IMR-90 (cell line): ENCODE measurements around the gene YWHAG. TPM values are rescaled to one million over a fixed set of nuclear protein-coding genes. Genes with fewer than 3 reads are reported as not detected.
A peak's percentile ranks its signal among the peaks of the same experiment; 100 is the strongest.

Experiments used
- ATAC-seq: fragments of 200-7000 bp; cut with Tn5 transposase; 2 replicates; pipeline ENCODE4 v1.9.1; 2020; ENCODE audit warnings: low read depth, mild to moderate bottlenecking, moderate library complexity
- BruUV-seq: library from RNA; stranded (reverse); fragments of 400-500 nt; replicated peaks from 2 replicates; lab custom pipeline; 2021; lab: Mats Ljungman, UMichigan
- CTCF ChIA-PET: fragments of 300-600 bp; formaldehyde crosslinking; extraction: SDS; loops from one replicate; lab custom pipeline; 2021; ENCODE audit warnings: antibody characterized with exemption; lab: Yijun Ruan, JAX
- POLR2A ChIA-PET: fragments of 300-600 bp; sonication (Branson Sonifier 250); formaldehyde crosslinking; loops from one replicate; lab custom pipeline; 2022; ENCODE audit warnings: antibody characterized with exemption; ENCODE audit not compliant: unreplicated experiment; lab: Charles Lee
- DNase-seq: peaks from one replicate; pipeline ENCODE4 v3.0.0; 2013
- H2AFZ ChIP-seq: replicated peaks from 2 replicates; pipeline ENCODE3; 2013; ENCODE audit warnings: low read length, mild to moderate bottlenecking; ENCODE audit not compliant: poor library complexity
- H2AK5ac ChIP-seq: 2 replicates; pipeline ENCODE4 v1.6.1; 2013; ENCODE audit warnings: low read depth, low read length, inconsistent platforms
- H2AK9ac ChIP-seq: replicated peaks from 2 replicates; pipeline ENCODE3; 2013; ENCODE audit warnings: mild to moderate bottlenecking, low read depth, low read length, moderate library complexity; ENCODE audit not compliant: poor library complexity
- H2BK120ac ChIP-seq: 2 replicates; pipeline ENCODE4 v1.6.1; 2013; ENCODE audit warnings: low read depth, low read length, inconsistent platforms
- H2BK15ac ChIP-seq: 3 replicates; pipeline ENCODE4 v1.6.1; 2013; ENCODE audit warnings: low read depth, low read length, inconsistent platforms
- H2BK20ac ChIP-seq: 2 replicates; pipeline ENCODE4 v1.6.1; 2013; ENCODE audit warnings: low read depth, mild to moderate bottlenecking, inconsistent platforms, low read length, moderate library complexity
- H2BK5ac ChIP-seq: 2 replicates; pipeline ENCODE4 v1.6.1; 2013; ENCODE audit warnings: mild to moderate bottlenecking, low read depth, low read length, inconsistent platforms; ENCODE audit not compliant: poor library complexity, severe bottlenecking
- H3K14ac ChIP-seq: replicated peaks from 2 replicates; pipeline ENCODE4 v1.6.1; 2013; ENCODE audit warnings: low read depth, low read length, inconsistent platforms
- H3K18ac ChIP-seq: 2 replicates; pipeline ENCODE4 v1.6.1; 2013; ENCODE audit warnings: low read depth, low read length, control low read depth
- H3K23ac ChIP-seq: 2 replicates; pipeline ENCODE4 v1.6.1; 2013; ENCODE audit warnings: low read depth, low read length, inconsistent platforms
- H3K27ac ChIP-seq: 2 replicates; pipeline ENCODE4 v1.5.1; 2013; ENCODE audit warnings: mild to moderate bottlenecking, control low read depth, low read length; ENCODE audit not compliant: insufficient read depth
- H3K27me3 ChIP-seq: 2 replicates; pipeline ENCODE4 v1.6.1; 2013; ENCODE audit warnings: low read length; ENCODE audit not compliant: control insufficient read depth, insufficient read depth
- H3K36me3 ChIP-seq: 2 replicates; pipeline ENCODE4 v1.6.1; 2013; ENCODE audit warnings: low read length, mixed read lengths; ENCODE audit not compliant: control insufficient read depth, insufficient read depth
- H3K4ac ChIP-seq: 2 replicates; pipeline ENCODE4 v1.6.1; 2013; ENCODE audit warnings: low read depth, low read length, inconsistent platforms
- H3K4me1 ChIP-seq: 2 replicates; pipeline ENCODE4 v1.6.1; 2013; ENCODE audit warnings: low read length, mixed read lengths; ENCODE audit not compliant: control insufficient read depth, insufficient read depth
- H3K4me2 ChIP-seq: 2 replicates; pipeline ENCODE4 v1.6.1; 2013; ENCODE audit warnings: low read depth, mild to moderate bottlenecking, control low read depth, low read length, moderate library complexity
- H3K4me3 ChIP-seq: 2 replicates; pipeline ENCODE4 v1.5.1; 2013; ENCODE audit warnings: low read depth, mild to moderate bottlenecking, control low read depth, low read length, moderate library complexity; ENCODE audit not compliant: insufficient read depth
- H3K56ac ChIP-seq: 2 replicates; pipeline ENCODE4 v1.6.1; 2013; ENCODE audit warnings: low read length, inconsistent platforms; ENCODE audit not compliant: insufficient read depth; ENCODE audit errors: extremely low read depth
- H3K79me1 ChIP-seq, 2 experiments: 2 replicates each; pipeline ENCODE4 v1.6.1; 2013; ENCODE audit warnings: low read length in 2 of 2, inconsistent platforms in 1 of 2, low read depth in 1 of 2
- H3K9ac ChIP-seq: 2 replicates; pipeline ENCODE4 v1.6.1; 2013; ENCODE audit warnings: low read depth, low read length, control low read depth
- H3K9me1 ChIP-seq: 2 replicates; pipeline ENCODE4 v1.6.1; 2013; ENCODE audit warnings: low read length, inconsistent platforms; ENCODE audit not compliant: insufficient read depth
- H3K9me3 ChIP-seq: 2 replicates; pipeline ENCODE4 v1.6.1; 2013; ENCODE audit warnings: low read length; ENCODE audit not compliant: control insufficient read depth, insufficient read depth
- H4K20me1 ChIP-seq: 2 replicates; pipeline ENCODE4 v1.6.1; 2013; ENCODE audit warnings: low read length, inconsistent platforms; ENCODE audit not compliant: insufficient read depth
- H4K5ac ChIP-seq: 2 replicates; pipeline ENCODE4 v1.6.1; 2013; ENCODE audit warnings: mild to moderate bottlenecking, low read depth, low read length, control low read depth
- H4K8ac ChIP-seq, 2 experiments: 2 replicates each; pipeline ENCODE4 v1.6.1; 2013; ENCODE audit warnings: low read depth in 2 of 2, low read length in 2 of 2, control low read depth in 1 of 2, inconsistent platforms in 1 of 2
- H4K91ac ChIP-seq: 2 replicates; pipeline ENCODE4 v1.6.1; 2013; ENCODE audit warnings: low read depth, low read length, inconsistent platforms; ENCODE audit not compliant: insufficient read depth
- BHLHE40 ChIP-seq: fragments of 150-350 bp; IDR thresholded peaks from 2 replicates; pipeline ENCODE4 v1.6.1; 2016; ENCODE audit warnings: mild to moderate bottlenecking, low read depth, low read length
- CEBPB ChIP-seq: IDR thresholded peaks from 2 replicates; pipeline ENCODE4 v1.6.1; 2012; ENCODE audit warnings: low read depth, low read length, improper control_type of control experiment
- CHD1 ChIP-seq: IDR thresholded peaks from 2 replicates; pipeline ENCODE4 v1.6.1; 2012; ENCODE audit warnings: low read depth, low read length, improper control_type of control experiment
- MAZ ChIP-seq: IDR thresholded peaks from 2 replicates; pipeline ENCODE4 v1.6.1; 2012; ENCODE audit warnings: low read depth, mild to moderate bottlenecking, low read length, improper control_type of control experiment, moderate library complexity, borderline replicate concordance
- MXI1 ChIP-seq: IDR thresholded peaks from 2 replicates; pipeline ENCODE4 v1.6.1; 2012; ENCODE audit warnings: low read depth, mild to moderate bottlenecking, low read length, moderate library complexity, borderline replicate concordance
- NFE2L2 ChIP-seq: fragments of 150-350 bp; IDR thresholded peaks from 2 replicates; pipeline ENCODE4 v1.6.1; 2016; ENCODE audit warnings: low read depth, mild to moderate bottlenecking, low read length
- POLR2A ChIP-seq: IDR thresholded peaks from 2 replicates; pipeline ENCODE4 v1.6.1; 2012; ENCODE audit warnings: mild to moderate bottlenecking, low read depth, low read length
- RAD21 ChIP-seq: IDR thresholded peaks from 2 replicates; pipeline ENCODE4 v1.6.1; 2012; ENCODE audit warnings: low read length, improper control_type of control experiment
- SMC3 ChIP-seq: fragments of 150-350 bp; IDR thresholded peaks from 2 replicates; pipeline ENCODE4 v1.6.1; 2016; ENCODE audit warnings: low read depth, mild to moderate bottlenecking, antibody characterized with exemption, low read length, moderate library complexity
- WGBS, 2 experiments: methylation state at CpG; one replicate each; pipeline versions ENCODE4 v1.1.5 to v1.1.7; 2013; ENCODE audit warnings: missing lambda C conversion rate in 2 of 2; ENCODE audit not compliant: insufficient read length in 1 of 2; ENCODE audit errors: extremely low coverage in 2 of 2; 5-methylcytosine and 5-hydroxymethylcytosine counted together
- dilution Hi-C: fragments of 300-500 bp; cut with HindIII; formaldehyde crosslinking; loops from one replicate; pipeline ENCODE4 v1.14.3; 2018; ENCODE audit warnings: low sequenced_read_pairs; ENCODE audit not compliant: unreplicated experiment
- in situ Hi-C: fragments of 300-500 bp; cut with MboI; formaldehyde crosslinking; loops from 3 replicates; pipeline ENCODE4 v1.14.3; 2019; ENCODE audit warnings: low sequenced_read_pairs, inconsistent platforms, mixed read lengths
- intact Hi-C: fragments of 100-400 bp; cut with micrococcal nuclease; formaldehyde crosslinking; loops from 2 replicates; pipeline ENCODE4 v1.10.0; 2022
- polyA plus RNA-seq, 3 experiments: library from polyadenylated mRNA; depleted of rRNA; stranded (reverse); fragments of >200 nt; gene quantifications; 2 replicates each; pipeline ENCODE4 v1.2.3, GENCODE V29; 2012; ENCODE audit warnings: low replicate concordance in 1 of 3
- total RNA-seq: library from RNA; depleted of rRNA; stranded (reverse); fragments of >200 nt; gene quantifications from 2 replicates; pipeline ENCODE4 v1.2.3, GENCODE V29; 2012
- TF ChIP-seq, protein P1 (sequence below): fragments of 150-350 bp; IDR thresholded peaks from 2 replicates; pipeline ENCODE4 v1.6.1; 2017; ENCODE audit warnings: mild to moderate bottlenecking, antibody characterized with exemption, low read length, low read depth
- TF ChIP-seq, protein P2 (sequence below): fragments of 150-350 bp; IDR thresholded peaks from 2 replicates; pipeline ENCODE4 v1.6.1; 2016; ENCODE audit warnings: low read depth, mild to moderate bottlenecking, low read length, moderate library complexity, borderline replicate concordance
- TF ChIP-seq, protein P3 (sequence below): conservative IDR thresholded peaks from 2 replicates; pipeline ENCODE4 v1.5.1; 2012; ENCODE audit warnings: mild to moderate bottlenecking, low read depth, low read length, improper control_type of control experiment

The YWHAG gene
- total and polyA plus RNA-seq, 2 of the 4 experiments (the other 2 are of a cell fraction): 40.1 to 64.9 TPM

DNA sequence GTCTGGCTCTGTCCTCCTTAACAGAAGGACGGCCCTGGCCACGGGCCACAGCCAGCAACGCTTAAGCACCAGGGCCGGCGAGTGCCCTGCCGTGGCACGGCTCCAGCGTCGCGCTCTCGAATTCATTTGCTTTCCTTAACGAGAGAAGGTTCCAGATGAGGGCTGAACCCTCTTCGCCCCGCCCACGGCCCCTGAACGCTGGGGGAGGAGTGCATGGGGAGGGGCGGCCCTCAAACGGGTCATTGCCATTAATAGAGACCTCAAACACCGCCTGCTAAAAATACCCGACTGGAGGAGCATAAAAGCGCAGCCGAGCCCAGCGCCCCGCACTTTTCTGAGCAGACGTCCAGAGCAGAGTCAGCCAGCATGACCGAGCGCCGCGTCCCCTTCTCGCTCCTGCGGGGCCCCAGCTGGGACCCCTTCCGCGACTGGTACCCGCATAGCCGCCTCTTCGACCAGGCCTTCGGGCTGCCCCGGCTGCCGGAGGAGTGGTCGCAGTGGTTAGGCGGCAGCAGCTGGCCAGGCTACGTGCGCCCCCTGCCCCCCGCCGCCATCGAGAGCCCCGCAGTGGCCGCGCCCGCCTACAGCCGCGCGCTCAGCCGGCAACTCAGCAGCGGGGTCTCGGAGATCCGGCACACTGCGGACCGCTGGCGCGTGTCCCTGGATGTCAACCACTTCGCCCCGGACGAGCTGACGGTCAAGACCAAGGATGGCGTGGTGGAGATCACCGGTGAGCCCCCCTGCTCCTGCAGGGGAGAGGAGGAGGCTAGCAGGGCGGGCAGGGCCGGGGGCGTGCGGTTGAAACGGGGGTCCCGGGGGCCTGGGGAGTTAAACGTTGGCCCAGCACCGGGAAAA is 56.2 kb downstream of the YWHAG start, which contains the start of gene HSPB1 (continued):
- TF ChIP-seq SMC3 (peak; percentile 28; the same call in 1 of the 2 replicates), CEBPB (no peak), POLR2A (peak; percentile 98), MXI1 (peak; percentile 22; the same call in 1 of the 2 replicates)

DNA sequence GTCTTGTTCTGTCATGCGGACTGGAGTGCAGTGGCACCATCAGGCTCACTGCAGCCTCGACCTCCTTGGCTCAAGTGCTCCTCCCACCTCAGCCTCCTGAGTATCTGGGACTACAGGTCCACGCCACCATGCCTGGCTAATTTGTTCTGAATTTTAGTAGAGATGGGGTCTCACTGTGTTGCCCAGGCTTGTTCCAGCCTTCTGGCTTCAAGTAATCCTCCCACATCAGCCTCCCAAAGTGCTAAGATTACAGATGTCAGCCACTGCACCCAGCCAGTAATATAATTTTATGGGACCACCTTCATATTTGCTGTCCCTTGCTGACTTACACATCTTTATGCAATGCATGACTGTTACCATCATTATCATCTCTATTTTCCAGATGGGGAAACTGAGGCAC is 57.8 kb downstream of the YWHAG start:
- Histone ChIP-seq H4K91ac (no peak overlapping the region), H3K14ac (no peak overlapping the region), H4K20me1 (peaks cover 15% of the 10 kb centered on the region), H2AFZ (no peak overlapping the region), H3K79me1 (peaks cover 0 to 23% of the 10 kb centered on the region in 2 experiments; a peak in 3 of 4 replicates), H3K4me1 (peaks cover 22% of the 10 kb centered on the region), H3K9me1 (peaks cover 12% of the 10 kb centered on the region), H4K8ac (no peak overlapping the region), H3K4me2 (no peak overlapping the region), H3K56ac (no peak overlapping the region), H2BK20ac (no peak overlapping the region), H4K5ac (no peak overlapping the region), H2AK9ac (no peak overlapping the region), H2BK120ac (no peak overlapping the region; the same call in 1 of the 2 replicates), H3K4me3 (no peak overlapping the region), H3K36me3 (peaks cover 10% of the 10 kb centered on the region), H3K27me3 (no peaks in the 10 kb centered on the region), H3K4ac (no peak overlapping the region), H3K9ac (no peak overlapping the region), H3K9me3 (no peaks in the 10 kb centered on the region), H3K23ac (no peak overlapping the region), H2BK5ac (no peak overlapping the region), H2AK5ac (peak overlapping the region; percentile 83), H3K18ac (no peak overlapping the region), H2BK15ac (peak overlapping the region; percentile 50; the same call in 1 of the 3 replicates), H3K27ac (no peak overlapping the region)
- BruUV-seq: no TSS peak
- no CpG with 5 or more reads among the region's 3 CpGs for WGBS, 2 experiments
- DNase-seq (no peak), ATAC-seq (no peak)
- CTCF ChIA-PET: no interaction called here
- intact Hi-C loops (no loop called here), in situ Hi-C loops (no loop called here), dilution Hi-C loops (no loop called here)
- POLR2A ChIA-PET: no interaction called here
- no peak for TF ChIP-seq MXI1
- TF ChIP-seq, protein P1, sequence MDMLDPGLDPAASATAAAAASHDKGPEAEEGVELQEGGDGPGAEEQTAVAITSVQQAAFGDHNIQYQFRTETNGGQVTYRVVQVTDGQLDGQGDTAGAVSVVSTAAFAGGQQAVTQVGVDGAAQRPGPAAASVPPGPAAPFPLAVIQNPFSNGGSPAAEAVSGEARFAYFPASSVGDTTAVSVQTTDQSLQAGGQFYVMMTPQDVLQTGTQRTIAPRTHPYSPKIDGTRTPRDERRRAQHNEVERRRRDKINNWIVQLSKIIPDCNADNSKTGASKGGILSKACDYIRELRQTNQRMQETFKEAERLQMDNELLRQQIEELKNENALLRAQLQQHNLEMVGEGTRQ: no peak
- no peak for TF ChIP-seq BHLHE40
- no peak for TF ChIP-seq RAD21
- no peak for TF ChIP-seq MAZ
- TF ChIP-seq SMC3: no peak
- TF ChIP-seq, protein P2, sequence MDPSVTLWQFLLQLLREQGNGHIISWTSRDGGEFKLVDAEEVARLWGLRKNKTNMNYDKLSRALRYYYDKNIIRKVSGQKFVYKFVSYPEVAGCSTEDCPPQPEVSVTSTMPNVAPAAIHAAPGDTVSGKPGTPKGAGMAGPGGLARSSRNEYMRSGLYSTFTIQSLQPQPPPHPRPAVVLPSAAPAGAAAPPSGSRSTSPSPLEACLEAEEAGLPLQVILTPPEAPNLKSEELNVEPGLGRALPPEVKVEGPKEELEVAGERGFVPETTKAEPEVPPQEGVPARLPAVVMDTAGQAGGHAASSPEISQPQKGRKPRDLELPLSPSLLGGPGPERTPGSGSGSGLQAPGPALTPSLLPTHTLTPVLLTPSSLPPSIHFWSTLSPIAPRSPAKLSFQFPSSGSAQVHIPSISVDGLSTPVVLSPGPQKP: no peak
- TF ChIP-seq NFE2L2: no peak
- no peak for TF ChIP-seq CEBPB
- no peak for TF ChIP-seq CHD1
- TF ChIP-seq, protein P3, sequence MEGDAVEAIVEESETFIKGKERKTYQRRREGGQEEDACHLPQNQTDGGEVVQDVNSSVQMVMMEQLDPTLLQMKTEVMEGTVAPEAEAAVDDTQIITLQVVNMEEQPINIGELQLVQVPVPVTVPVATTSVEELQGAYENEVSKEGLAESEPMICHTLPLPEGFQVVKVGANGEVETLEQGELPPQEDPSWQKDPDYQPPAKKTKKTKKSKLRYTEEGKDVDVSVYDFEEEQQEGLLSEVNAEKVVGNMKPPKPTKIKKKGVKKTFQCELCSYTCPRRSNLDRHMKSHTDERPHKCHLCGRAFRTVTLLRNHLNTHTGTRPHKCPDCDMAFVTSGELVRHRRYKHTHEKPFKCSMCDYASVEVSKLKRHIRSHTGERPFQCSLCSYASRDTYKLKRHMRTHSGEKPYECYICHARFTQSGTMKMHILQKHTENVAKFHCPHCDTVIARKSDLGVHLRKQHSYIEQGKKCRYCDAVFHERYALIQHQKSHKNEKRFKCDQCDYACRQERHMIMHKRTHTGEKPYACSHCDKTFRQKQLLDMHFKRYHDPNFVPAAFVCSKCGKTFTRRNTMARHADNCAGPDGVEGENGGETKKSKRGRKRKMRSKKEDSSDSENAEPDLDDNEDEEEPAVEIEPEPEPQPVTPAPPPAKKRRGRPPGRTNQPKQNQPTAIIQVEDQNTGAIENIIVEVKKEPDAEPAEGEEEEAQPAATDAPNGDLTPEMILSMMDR: no peak
